Coronary artery (tissue), 2 donors: ENCODE measurements around the gene KNDC1.
"Not testable (repeated sequence)": the region's sequence is repeated elsewhere in the genome, so short reads cannot be mapped to it uniquely, and the experiment has no call there.

Experiments used
- DNase-seq: peaks from one replicate; pipeline ENCODE4 v3.0.0-alpha.2; 2017; ENCODE audit warnings: low spot score
- H3K27ac ChIP-seq, 2 donors: fragments of 200-600 bp; sonication (generic); one replicate each; pipeline ENCODE4 v1.5.1; 2016 to 2019
- H3K4me3 ChIP-seq: fragments of 200-600 bp; sonication (generic); 2 replicates; pipeline ENCODE4 v1.5.1; 2016; ENCODE audit warnings: mild to moderate bottlenecking, moderate library complexity
- CTCF ChIP-seq: fragments of 200-600 bp; sonication (generic); IDR thresholded peaks from one replicate; pipeline ENCODE4 v1.5.1; 2019; ENCODE audit warnings: antibody characterized with exemption

KNDC1 gene

DNA sequence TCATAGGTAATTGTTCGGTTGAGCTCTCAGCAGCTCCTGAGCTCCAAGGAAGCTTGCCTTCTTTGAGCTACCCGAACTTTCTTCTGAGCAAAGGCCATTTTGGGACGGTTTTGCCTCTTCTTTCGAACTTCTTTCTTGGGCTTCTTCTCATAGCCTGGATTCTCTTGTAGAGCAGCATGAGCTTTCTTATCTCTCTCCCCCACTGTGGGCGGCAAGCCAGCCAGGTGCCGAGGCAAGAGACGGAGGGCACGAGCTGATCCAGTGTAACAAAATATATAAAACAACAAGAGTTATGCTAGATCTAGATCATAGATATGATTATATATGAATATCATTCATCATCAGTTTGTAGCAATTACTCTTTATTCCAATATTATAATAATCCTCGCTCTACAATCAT lies 16.5 kb upstream of the KNDC1 start:
- H3K4me3 ChIP-seq, result no peak overlapping the region
- DNase-seq, result no peak
- no peak overlapping the region for H3K27ac ChIP-seq
- no peak for TF ChIP-seq CTCF

DNA sequence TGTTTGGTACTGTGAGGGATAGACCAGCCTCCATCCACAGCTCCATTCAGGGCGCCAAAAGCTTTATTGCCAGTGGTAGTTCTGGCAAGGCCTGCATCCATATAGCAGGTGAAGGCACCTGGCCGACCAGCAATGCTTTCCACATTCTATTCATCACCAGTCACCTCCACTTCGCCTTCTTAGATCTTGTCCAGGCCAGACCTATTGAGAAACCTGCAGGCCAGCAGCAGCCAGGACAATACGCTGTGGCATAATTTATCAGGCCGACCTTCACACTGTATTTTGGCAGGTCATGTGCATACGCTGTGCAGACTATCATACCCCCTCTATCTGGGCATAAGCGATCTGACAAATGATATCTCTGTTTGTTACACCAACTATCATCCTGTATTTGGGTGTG lies 15.2 kb upstream of the KNDC1 start:
- DNase-seq, result no peak
- TF ChIP-seq CTCF, result no peak
- Histone ChIP-seq H3K27ac (no peak overlapping the region), H3K4me3 (no peak overlapping the region)

DNA sequence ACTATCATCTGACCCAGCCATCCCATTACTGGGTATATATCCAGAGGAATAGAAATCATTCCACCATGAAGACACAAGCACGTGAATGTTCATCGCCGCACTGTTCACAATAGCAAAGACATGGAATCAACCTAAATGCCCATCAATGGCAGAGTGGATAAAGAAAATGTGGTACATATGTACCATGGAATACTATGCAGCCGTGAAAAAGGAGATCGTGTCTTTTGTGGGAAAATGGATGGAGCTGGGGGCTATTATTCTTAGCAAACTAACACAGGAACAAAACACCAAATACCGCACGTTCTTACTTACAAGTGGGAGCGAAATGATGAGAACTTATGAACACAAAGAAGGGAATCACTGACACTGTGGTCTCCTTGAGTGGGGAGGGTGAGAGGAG lies 9.8 kb upstream of the KNDC1 start:
- no peak for DNase-seq
- H3K27ac ChIP-seq, result no peak overlapping the region
- no peak overlapping the region for H3K4me3 ChIP-seq
- TF ChIP-seq CTCF, result no peak

- no peak overlapping the region for H3K4me3 ChIP-seq
- no peak overlapping the region for H3K27ac ChIP-seq
- DNase-seq, result no peak
- no peak for TF ChIP-seq CTCF
Measured at GRCh38 chr10:133150656-133151055, 9.4 kb upstream of the KNDC1 start.

GRCh38 chr10:133151071-133151470 lies 8.9 kb upstream of the KNDC1 start:
- H3K4me3 ChIP-seq, DNase-seq, H3K27ac ChIP-seq: not testable (repeated sequence)

GRCh38 chr10:133151543-133151972 lies 8.5 kb upstream of the KNDC1 start:
- no peak overlapping the region for H3K4me3 ChIP-seq
- TF ChIP-seq CTCF, result no peak
- H3K27ac ChIP-seq, result no peak overlapping the region
- no peak for DNase-seq

- no peak for DNase-seq
- no peak overlapping the region for H3K4me3 ChIP-seq
- no peak for TF ChIP-seq CTCF
- H3K27ac ChIP-seq, result no peak overlapping the region
Measured at GRCh38 chr10:133154411-133154810, 5.6 kb upstream of the KNDC1 start.
